T1000 (cell line): ENCODE data around the gene MS4A4A.
"Not testable (repeated sequence)": the region's sequence is repeated elsewhere in the genome, so short reads cannot be mapped to it uniquely, and the experiment has no call there.

ENCODE experiments used
- DNase-seq: peaks from one replicate; lab custom pipeline; 2025; ENCODE audit warnings: mixed read lengths; lab: John Stamatoyannopoulos, UW

The MS4A4A gene

DNA sequence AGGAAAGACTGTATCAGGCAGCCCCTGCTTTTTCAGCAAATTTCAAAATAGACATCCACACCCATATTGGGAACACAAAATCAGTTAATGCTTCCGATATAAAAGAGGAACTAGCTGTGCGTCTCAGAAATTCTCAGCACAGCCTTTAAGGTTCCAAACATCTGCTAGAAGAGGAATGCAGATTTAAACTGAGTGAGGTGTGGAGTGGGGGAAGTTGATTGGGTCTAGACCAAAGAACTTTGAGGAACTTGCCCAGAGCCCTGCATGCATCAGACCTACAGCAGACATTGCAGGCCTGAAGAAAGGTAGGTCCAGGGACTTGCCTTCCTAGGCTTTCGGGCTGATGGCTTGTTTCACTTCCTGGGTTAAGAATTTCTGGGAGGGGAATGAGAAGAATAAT lies at the start of gene MS4A4A:
Gene MS4A4A, plus strand, starts transcription at position 255 of the 400 bp plus-strand sequence. Its CDS starts 10 bp downstream, at position 265.
- DNase-seq: no peak

DNA sequence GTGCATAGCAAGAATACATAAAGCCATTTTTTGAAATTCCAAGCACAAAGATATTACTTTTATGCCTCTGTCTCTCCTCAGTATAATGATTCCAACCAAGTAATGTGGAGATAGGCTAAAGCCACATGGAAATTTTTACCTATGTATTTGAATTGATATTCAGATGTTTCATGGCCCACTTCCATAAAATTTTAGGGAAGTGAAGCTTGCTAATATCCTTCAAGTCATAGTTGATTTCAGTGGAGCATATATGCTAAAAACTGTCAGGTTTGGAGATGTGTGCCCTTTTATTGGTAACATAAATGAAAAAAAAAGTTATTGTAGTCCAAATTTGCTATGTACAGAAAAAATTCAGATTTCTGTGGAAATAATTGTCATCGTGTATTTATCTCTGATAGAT lies 49.8 kb upstream of the MS4A4A start:
- no peak for DNase-seq

DNA sequence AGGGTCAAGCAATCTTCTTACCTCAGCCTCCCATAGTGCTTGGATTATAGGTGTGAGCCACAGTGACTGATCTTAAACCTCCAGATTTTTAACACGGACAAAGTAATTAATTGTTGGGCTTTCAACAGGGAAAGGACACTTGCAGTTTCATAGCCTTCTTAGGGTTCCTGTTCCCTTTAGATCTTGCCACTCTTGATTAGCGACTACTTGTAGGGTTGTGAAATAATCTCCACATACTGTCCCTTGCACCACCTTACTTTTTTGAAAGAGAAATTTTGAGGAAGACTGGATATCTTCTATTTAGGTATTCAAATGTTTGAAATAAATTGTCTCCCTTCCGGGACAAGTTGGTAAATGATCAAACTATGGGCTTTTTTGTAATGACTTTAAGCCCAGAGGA lies 45.1 kb upstream of the MS4A4A start:
- no peak for DNase-seq

DNA sequence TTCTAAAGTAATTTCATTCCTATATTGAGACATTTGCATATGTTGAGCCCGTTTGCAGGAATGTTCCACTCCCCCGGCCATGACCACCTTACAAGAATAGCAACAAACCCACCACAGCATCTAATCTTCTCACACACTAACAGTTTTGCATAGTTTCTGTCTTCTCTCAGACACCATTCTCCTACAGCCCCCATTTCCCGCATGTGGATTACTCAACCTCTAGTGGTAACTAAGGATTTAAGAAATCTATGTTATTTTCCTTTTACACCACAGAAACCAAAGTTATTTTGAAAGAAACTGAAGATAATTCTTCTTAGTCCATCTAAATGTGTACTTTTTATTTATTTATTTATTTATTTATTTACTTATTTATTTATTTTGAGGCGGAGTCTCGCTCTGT lies 39.8 kb upstream of the MS4A4A start:
- no peak for DNase-seq

DNA sequence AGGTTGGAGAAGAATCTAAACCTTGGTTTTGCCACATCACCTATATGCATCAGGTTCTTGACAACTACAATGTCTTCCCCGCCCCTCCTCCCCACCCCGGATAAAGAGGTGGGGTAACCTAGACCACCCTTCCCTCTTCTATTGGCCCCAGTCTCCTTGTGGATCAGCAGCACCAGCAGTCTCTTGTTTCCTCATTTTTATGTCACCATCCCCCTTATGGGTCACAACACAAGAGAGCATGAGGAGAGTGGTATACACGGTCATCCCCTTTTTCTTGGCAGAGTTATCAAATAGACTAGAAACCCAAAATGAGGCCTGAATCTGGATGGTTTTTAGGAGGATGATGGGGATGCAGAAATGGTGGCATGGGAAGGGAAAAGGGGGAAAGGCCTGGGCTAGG lies 38.7 kb upstream of the MS4A4A start:
- no peak for DNase-seq

DNA sequence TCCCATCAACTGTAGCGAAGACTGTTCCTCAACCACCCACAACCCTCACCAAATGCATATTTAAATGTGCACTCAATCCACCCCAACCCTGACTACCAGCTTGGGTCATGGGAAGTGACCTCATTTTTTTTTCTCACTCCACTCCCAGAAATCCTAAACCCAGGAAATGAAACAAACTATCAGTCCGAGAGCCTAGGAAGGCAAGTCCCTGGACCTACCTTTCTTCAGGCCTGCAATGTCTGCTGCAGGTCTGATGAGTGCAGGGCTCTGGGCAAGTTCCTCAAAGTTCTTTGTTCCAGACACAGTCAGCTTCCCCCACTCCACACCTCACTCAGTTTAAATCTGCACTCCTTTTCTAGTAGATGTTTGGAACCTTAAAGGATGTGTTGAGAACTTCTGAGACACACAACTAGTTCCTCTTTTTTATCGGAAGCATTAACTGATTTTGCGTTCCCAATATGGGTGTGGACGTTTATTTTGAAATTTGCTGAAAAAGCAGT lies 37.7 kb upstream of the MS4A4A start, which contains the start of gene MS4A4E:
Gene MS4A4E, minus strand, starts transcription at position 398 of the 500 bp plus-strand sequence. CDS start 13,082 bp downstream, outside the sequence.
- DNase-seq: no peak

DNA sequence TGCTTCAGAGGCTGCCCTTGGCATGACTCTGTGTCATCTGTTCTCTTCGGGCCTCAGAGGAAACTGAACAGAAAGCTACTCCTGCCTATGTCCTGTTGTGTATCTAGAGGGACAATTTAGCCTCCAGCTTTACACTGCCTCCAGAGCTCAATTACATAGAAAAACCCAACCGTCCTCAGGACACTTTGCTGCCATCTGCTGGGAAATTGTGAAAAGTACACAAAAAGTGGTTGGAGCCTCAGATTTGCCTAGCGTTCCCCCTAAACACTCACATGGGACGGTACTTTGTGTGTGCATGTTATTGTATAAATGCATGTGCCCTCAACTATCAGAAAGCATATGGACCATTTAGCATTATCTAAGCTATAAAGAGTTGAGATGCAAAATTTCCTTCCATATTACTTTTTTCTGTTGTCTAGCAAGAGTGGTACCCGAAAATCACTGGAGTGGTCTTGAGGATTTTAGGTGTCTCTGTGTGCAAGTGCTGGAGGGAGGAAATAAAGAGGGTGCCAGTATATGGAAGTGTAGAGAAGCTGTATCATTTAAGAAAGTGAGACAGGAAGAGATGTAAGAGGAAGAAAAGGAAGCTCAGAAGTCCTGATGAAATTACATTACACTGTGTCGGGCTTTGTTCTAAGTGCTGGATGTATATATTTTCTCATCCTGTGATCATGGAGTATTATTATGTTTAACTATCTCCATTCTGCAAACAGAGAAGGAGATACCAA lies 28.8 kb upstream of the MS4A4A start:
- no peak for DNase-seq

DNA sequence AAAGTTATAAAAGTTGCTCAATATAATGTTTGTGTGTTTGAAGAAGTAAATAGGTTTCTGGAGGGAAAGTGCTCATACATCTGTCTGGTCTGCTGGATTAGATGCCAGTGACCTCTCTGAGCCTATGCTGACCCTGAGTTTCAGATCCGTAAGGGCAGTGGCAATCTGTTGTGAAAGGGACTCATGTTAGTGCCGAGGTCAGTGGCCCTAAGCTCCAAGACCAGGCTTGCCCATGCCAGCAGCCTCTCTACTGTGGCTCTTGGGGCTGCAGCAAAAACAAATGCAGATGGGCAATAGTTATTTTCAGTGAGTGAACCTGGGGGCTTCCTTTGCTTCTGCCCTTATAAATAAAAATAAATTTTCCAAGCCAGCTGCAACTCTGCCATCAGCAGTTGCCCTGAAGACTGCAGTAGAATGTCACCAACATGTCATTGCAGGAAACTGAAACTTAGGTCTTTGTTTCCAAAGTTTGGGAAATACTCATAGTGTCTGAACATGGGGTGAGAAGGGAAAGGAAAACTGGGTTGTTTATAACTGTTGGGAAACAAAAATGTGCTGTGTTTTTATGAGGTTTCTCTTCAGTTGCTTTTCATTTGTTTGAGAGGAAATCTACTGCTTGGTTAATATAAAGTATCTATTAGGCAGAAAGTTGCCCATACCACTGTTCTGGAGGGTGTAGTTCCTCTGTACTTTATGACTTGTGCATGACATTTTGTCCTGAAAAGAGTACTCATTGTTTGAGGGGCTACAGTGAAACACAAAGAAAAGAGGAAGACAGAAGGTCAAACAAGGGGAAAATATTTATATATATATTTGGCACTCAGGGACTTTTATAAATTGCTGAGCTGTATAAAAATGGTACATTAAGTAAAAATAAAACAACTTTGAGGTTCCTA lies 28.0 kb upstream of the MS4A4A start:
- DNase-seq: no peak

DNA sequence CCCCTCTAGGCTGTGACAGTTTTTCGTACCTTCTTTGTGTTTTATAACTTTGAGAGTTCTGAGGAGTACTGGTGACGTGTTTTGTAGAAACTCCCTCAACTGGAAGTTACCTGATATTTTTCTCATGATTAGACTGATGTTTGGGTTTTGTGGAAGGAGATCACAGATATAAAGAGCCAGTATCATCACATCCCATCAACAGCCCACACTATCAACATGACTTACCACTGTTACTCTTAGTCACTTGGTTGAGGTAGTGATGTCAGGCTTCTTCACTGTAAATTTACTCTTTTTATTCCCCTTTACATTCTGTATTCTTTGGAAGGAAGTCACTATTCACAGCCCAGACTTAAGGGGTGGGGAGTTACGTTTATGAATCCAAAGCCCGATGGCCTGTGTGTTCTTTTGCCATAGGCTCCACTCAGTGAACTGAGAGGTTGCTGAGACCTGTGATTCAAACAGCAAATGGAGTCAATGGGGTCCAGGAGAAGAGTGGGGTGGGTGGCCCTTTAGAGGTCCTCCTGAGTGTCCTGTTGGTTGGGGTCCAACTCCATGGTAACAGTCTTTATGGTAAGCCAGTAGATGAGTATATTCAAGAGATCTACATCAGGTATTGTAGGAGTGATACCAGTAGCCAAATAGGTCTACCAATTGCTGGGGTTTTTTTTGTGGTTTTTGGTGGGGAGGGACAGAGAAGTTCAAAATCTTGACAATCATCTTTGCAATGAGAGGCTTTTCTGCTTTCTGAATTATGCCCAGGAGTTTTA lies 22.3 kb upstream of the MS4A4A start:
- DNase-seq: no peak

DNA sequence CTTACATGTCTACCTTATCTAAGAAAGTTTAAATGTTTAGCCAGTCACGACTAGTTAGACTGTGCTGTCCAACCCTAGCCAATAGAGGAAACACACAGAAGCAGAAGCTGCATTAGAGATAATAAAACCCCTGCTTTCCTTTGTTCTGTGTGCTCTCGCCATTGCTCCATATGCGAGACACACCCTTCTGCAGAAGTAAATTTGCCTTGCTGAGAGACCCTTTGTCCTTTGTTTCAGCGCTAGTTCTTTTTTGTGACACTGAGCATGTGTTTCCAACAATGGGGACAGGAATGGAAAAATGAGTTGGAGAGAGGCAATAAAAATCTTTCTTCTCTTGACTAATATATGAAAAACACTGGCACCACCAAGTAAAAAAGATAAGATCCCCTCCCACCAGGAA lies 19.5 kb upstream of the MS4A4A start:
- no peak for DNase-seq

DNA sequence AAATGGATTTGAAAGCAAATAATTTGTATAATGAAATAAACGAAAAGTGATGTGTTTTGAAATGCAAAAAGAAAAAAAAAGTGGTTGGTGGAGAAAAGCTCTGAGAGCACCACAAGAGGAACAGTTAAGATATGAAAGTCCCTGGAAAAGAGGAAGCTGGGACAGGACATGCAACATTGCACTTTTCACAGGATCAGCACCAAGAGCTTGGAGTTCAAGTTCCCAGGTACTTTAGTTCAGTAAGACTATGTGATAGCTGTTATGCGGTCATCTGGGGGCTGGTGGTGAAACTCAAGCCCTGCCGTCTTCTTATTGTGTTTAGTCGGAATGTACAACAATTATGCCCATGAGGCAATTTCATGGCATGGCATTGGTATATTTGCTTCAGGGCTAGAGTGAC lies 17.1 kb upstream of the MS4A4A start:
- no peak for DNase-seq

DNA sequence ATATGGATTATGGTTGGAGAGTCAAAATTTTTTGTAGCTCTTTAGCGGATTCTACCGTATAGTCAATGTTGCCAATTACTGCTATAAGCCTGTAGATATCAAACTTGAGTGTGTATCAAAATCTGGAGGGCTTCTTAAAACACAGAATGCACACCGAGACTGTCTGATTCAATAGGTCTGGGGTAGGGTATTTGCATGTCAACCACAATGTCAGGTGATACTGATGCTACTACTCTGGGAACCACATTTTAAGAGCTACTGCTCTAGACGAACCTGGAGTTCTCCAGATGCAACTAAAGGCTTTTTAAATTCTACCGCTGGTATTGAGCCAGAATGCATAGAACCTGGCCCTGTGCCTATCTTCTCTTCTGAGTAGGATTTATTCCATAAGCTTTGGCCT lies 15.8 kb upstream of the MS4A4A start:
- DNase-seq: no peak

DNA sequence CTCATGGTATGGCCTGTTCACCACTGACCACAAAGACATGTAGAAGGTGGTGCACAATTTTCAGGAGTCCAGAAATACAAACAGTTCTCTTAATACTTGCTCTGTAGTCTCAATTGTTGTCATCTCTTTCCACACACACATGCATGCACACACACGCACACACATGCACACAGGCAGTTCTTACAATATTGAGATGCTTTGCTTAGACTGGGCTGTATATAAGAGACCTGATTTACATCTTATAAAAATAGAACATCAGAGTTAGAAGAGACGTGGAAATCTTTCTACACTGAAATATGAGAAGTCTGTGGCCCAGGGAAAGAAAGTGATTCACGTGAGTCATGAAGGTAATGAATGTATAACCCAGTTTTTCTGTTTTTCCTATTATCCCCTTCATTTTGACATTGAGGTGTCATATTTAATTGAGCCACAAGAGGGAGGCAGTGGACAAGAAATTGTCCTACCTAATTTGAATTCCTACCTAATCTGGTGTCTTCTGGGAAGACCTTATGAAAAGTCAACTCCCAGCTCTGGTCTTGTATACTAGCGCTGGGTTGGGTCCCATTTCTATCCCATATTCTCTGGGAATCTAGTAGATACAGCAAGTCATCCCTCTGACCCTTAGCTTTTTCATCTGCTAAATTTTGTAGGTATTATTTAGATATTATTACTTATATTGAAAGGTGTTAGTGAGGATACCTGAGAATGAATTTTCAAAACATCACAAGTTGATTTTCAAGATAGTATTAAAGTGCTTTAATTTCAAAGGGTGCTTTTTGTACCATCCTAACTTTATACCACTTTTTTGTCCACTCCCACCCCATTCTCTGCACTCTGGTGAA lies 14.9 kb upstream of the MS4A4A start:
- no peak for DNase-seq

DNA sequence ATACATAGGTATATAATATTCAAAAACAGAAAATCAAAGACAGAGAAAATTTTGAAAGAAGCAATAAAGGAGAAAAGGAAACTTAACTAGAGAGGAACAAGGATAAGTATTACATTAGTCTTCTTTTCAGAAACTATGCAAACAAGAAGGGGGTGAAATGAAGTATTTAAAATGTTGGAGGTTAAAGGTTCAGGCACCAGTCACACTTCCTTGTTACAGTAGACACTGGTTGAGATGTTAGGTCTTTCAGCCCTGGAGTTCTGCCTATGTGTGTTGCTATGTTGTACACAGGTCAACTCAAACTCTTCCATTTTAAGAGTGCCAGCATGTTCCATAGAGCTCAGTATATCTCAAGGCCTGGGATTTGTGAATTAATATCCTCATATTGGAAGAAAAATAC lies 6.0 kb upstream of the MS4A4A start:
- DNase-seq: no peak

DNA sequence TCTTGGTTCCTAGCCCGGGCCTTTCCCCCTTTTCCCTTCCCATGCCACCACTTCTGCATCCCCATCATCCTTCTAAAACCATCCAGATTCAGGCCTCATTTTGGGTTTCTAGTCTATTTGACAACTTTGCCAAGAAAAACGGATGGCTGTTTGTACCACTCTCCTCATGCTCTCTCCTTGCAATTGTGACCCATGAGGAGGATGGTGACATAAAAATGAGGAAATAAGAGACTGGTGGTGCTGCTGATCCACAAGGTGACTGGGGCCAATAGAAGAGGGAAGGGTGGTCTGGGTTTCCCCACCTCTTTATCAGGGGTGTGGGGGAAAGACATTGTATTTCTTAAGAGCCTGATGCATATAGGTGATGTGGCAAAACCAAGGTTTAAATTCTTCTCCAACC lies 1.0 kb downstream of the MS4A4A start:
- no peak for DNase-seq

DNA sequence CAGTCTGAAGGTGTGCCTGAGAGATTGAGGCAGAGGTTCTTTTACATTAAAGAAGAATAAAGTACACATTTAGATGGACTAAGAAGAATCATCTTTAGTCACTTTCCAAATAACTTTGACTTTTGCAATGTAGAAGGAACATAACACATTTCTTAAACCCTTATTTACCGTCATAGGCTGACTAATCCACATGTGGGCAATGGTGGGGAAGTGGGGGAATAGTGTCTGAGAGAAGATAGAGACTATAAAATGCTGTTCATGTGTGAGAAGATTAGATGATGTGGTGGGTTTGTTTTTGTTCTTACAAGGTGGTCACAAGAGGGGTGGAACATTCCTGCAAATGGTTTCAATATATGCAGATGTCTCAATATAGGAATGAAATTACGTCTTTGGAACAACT lies 1.8 kb downstream of the MS4A4A start:
- no peak for DNase-seq

DNA sequence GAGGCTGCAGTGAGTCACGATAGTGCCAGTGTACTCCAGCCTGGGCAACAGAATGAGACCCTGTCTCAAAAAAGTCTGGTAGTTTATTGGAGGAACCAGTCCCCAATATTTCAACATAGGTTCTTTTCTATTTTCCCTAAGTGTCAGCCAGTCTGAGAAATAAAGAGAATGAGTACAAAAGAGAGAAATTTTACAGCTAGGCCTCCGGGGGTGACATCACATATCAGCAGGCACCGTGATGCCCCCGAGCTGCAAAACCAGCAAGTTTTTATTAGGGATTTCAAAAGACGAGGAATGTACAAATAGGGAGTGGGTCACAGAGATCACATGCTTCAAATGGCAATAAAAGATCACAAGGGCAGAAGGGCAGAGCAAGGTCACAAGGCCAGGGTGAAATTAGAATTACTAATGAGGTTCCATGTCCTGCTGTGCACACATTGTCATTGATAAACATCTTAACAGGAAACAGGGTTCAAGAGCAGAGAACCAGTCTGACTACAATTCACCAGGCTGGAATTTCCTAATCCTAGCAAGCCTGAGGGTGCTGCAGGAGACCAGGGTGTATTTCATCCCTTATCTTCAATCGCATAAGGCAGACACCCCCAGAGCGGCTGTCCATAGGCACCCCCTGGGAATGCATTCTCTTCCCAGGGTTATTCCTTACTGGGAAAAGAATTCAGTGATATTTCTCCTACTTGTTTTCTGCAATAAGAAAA lies 5.1 kb downstream of the MS4A4A start:
- DNase-seq: not testable (repeated sequence)

DNA sequence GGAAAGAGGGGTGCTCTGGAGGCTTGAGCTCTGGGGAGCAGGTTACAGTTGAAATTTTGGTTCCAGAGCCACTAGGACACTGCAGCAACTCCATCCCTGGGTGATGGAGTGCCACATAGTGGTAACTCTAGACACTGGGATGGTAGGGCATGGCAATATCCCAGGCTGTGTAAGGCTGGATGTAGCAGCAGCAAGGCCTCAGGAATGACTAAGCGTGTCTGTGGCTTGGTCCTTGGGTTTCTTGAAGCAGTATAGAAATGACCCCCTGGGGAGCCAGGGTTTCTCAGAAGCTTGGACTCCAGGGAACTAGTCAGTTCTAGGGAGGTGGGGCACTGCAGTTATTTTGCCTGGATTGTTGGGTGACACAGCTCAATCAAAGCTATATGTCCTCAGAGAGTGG lies 8.1 kb downstream of the MS4A4A start:
- no peak for DNase-seq

DNA sequence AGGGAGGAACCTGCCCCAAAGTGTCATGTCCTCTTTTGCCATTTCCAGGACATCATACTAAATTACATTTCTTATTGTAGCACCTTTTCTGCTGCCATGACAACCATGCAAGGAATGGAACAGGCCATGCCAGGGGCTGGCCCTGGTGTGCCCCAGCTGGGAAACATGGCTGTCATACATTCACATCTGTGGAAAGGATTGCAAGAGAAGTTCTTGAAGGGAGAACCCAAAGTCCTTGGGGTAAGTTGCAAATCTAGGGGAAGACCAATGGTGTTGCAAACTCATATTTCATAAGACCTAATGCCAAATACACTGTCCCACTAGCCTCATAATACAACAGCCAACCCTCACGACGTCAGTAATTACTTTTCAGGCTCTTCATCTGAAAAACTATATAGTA lies 11.7 kb downstream of the MS4A4A start:
- no peak for DNase-seq

DNA sequence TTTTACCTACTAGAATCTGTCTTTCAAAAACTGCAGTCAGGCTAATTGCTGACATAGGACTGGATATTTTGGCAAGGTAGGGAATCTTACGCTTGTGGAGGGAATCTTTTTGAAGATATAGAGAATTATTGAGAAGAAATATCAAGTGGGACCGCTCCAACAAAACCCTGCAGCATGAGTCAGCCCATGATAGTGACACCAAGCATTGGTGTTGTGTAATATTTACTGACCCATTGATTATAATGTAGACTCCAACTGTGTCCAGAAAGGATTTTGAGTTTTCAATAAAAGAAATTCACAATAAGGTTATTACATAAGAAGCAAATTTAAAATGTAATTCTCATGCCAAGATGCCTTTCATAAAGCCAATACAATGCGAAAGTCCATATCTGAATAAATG lies 20.7 kb downstream of the MS4A4A start:
- DNase-seq: no peak

DNA sequence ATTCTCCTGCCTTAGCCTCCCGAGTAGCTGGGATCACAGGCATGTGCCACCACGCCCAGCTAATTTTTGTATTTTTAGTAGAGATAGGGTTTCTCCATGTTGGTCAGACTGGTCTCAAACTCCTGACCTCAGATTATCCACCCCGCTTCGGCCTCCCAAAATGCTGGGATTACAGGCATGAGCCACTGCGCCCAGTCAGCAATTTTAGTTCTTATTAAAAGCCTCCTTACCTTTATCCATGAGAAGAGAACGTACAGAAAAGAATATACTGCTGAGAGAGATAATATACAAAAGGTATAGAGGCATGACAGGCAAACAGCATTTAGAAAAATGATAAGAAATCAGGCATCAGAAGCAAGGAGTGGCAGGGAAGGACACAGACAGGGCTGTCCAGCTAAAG lies 21.4 kb downstream of the MS4A4A start:
- DNase-seq: not testable (repeated sequence)
